IMR-90 (cell line): ENCODE measurements around the gene SCYL2. TPM values are rescaled to one million over a fixed set of nuclear protein-coding genes. Genes with fewer than 3 reads are reported as not detected.

Experiments used
- ATAC-seq: fragments of 200-7000 bp; cut with Tn5 transposase; 2 replicates; pipeline ENCODE4 v1.9.1; 2020; ENCODE audit warnings: low read depth, mild to moderate bottlenecking, moderate library complexity
- BruUV-seq: library from RNA; stranded (reverse); fragments of 400-500 nt; replicated peaks from 2 replicates; lab custom pipeline; 2021; lab: Mats Ljungman, UMichigan
- CTCF ChIA-PET: fragments of 300-600 bp; formaldehyde crosslinking; extraction: SDS; loops from one replicate; lab custom pipeline; 2021; ENCODE audit warnings: antibody characterized with exemption; lab: Yijun Ruan, JAX
- POLR2A ChIA-PET: fragments of 300-600 bp; sonication (Branson Sonifier 250); formaldehyde crosslinking; loops from one replicate; lab custom pipeline; 2022; ENCODE audit warnings: antibody characterized with exemption; ENCODE audit not compliant: unreplicated experiment; lab: Charles Lee
- DNase-seq: peaks from one replicate; pipeline ENCODE4 v3.0.0; 2013
- H2AFZ ChIP-seq: replicated peaks from 2 replicates; pipeline ENCODE3; 2013; ENCODE audit warnings: low read length, mild to moderate bottlenecking; ENCODE audit not compliant: poor library complexity
- H2AK5ac ChIP-seq: 2 replicates; pipeline ENCODE4 v1.6.1; 2013; ENCODE audit warnings: low read depth, low read length, inconsistent platforms
- H2AK9ac ChIP-seq: replicated peaks from 2 replicates; pipeline ENCODE3; 2013; ENCODE audit warnings: mild to moderate bottlenecking, low read depth, low read length, moderate library complexity; ENCODE audit not compliant: poor library complexity
- H2BK120ac ChIP-seq: 2 replicates; pipeline ENCODE4 v1.6.1; 2013; ENCODE audit warnings: low read depth, low read length, inconsistent platforms
- H2BK15ac ChIP-seq: 3 replicates; pipeline ENCODE4 v1.6.1; 2013; ENCODE audit warnings: low read depth, low read length, inconsistent platforms
- H2BK20ac ChIP-seq: 2 replicates; pipeline ENCODE4 v1.6.1; 2013; ENCODE audit warnings: low read depth, mild to moderate bottlenecking, inconsistent platforms, low read length, moderate library complexity
- H2BK5ac ChIP-seq: 2 replicates; pipeline ENCODE4 v1.6.1; 2013; ENCODE audit warnings: mild to moderate bottlenecking, low read depth, low read length, inconsistent platforms; ENCODE audit not compliant: poor library complexity, severe bottlenecking
- H3K14ac ChIP-seq: replicated peaks from 2 replicates; pipeline ENCODE4 v1.6.1; 2013; ENCODE audit warnings: low read depth, low read length, inconsistent platforms
- H3K18ac ChIP-seq: 2 replicates; pipeline ENCODE4 v1.6.1; 2013; ENCODE audit warnings: low read depth, low read length, control low read depth
- H3K23ac ChIP-seq: 2 replicates; pipeline ENCODE4 v1.6.1; 2013; ENCODE audit warnings: low read depth, low read length, inconsistent platforms
- H3K27ac ChIP-seq: 2 replicates; pipeline ENCODE4 v1.5.1; 2013; ENCODE audit warnings: mild to moderate bottlenecking, control low read depth, low read length; ENCODE audit not compliant: insufficient read depth
- H3K27me3 ChIP-seq: 2 replicates; pipeline ENCODE4 v1.6.1; 2013; ENCODE audit warnings: low read length; ENCODE audit not compliant: control insufficient read depth, insufficient read depth
- H3K36me3 ChIP-seq: 2 replicates; pipeline ENCODE4 v1.6.1; 2013; ENCODE audit warnings: low read length, mixed read lengths; ENCODE audit not compliant: control insufficient read depth, insufficient read depth
- H3K4ac ChIP-seq: 2 replicates; pipeline ENCODE4 v1.6.1; 2013; ENCODE audit warnings: low read depth, low read length, inconsistent platforms
- H3K4me1 ChIP-seq: 2 replicates; pipeline ENCODE4 v1.6.1; 2013; ENCODE audit warnings: low read length, mixed read lengths; ENCODE audit not compliant: control insufficient read depth, insufficient read depth
- H3K4me2 ChIP-seq: 2 replicates; pipeline ENCODE4 v1.6.1; 2013; ENCODE audit warnings: low read depth, mild to moderate bottlenecking, control low read depth, low read length, moderate library complexity
- H3K4me3 ChIP-seq: 2 replicates; pipeline ENCODE4 v1.5.1; 2013; ENCODE audit warnings: low read depth, mild to moderate bottlenecking, control low read depth, low read length, moderate library complexity; ENCODE audit not compliant: insufficient read depth
- H3K56ac ChIP-seq: 2 replicates; pipeline ENCODE4 v1.6.1; 2013; ENCODE audit warnings: low read length, inconsistent platforms; ENCODE audit not compliant: insufficient read depth; ENCODE audit errors: extremely low read depth
- H3K79me1 ChIP-seq, 2 experiments: 2 replicates each; pipeline ENCODE4 v1.6.1; 2013; ENCODE audit warnings: low read length in 2 of 2, inconsistent platforms in 1 of 2, low read depth in 1 of 2
- H3K9ac ChIP-seq: 2 replicates; pipeline ENCODE4 v1.6.1; 2013; ENCODE audit warnings: low read depth, low read length, control low read depth
- H3K9me1 ChIP-seq: 2 replicates; pipeline ENCODE4 v1.6.1; 2013; ENCODE audit warnings: low read length, inconsistent platforms; ENCODE audit not compliant: insufficient read depth
- H3K9me3 ChIP-seq: 2 replicates; pipeline ENCODE4 v1.6.1; 2013; ENCODE audit warnings: low read length; ENCODE audit not compliant: control insufficient read depth, insufficient read depth
- H4K20me1 ChIP-seq: 2 replicates; pipeline ENCODE4 v1.6.1; 2013; ENCODE audit warnings: low read length, inconsistent platforms; ENCODE audit not compliant: insufficient read depth
- H4K5ac ChIP-seq: 2 replicates; pipeline ENCODE4 v1.6.1; 2013; ENCODE audit warnings: mild to moderate bottlenecking, low read depth, low read length, control low read depth
- H4K8ac ChIP-seq, 2 experiments: 2 replicates each; pipeline ENCODE4 v1.6.1; 2013; ENCODE audit warnings: low read depth in 2 of 2, low read length in 2 of 2, control low read depth in 1 of 2, inconsistent platforms in 1 of 2
- H4K91ac ChIP-seq: 2 replicates; pipeline ENCODE4 v1.6.1; 2013; ENCODE audit warnings: low read depth, low read length, inconsistent platforms; ENCODE audit not compliant: insufficient read depth
- NFE2L2 ChIP-seq: fragments of 150-350 bp; IDR thresholded peaks from 2 replicates; pipeline ENCODE4 v1.6.1; 2016; ENCODE audit warnings: low read depth, mild to moderate bottlenecking, low read length
- WGBS, 2 experiments: methylation state at CpG; one replicate each; pipeline versions ENCODE4 v1.1.5 to v1.1.7; 2013; ENCODE audit warnings: missing lambda C conversion rate in 2 of 2; ENCODE audit not compliant: insufficient read length in 1 of 2; ENCODE audit errors: extremely low coverage in 2 of 2; 5-methylcytosine and 5-hydroxymethylcytosine counted together
- dilution Hi-C: fragments of 300-500 bp; cut with HindIII; formaldehyde crosslinking; loops from one replicate; pipeline ENCODE4 v1.14.3; 2018; ENCODE audit warnings: low sequenced_read_pairs; ENCODE audit not compliant: unreplicated experiment
- in situ Hi-C: fragments of 300-500 bp; cut with MboI; formaldehyde crosslinking; loops from 3 replicates; pipeline ENCODE4 v1.14.3; 2019; ENCODE audit warnings: low sequenced_read_pairs, inconsistent platforms, mixed read lengths
- intact Hi-C: fragments of 100-400 bp; cut with micrococcal nuclease; formaldehyde crosslinking; loops from 2 replicates; pipeline ENCODE4 v1.10.0; 2022
- polyA plus RNA-seq, 3 experiments: library from polyadenylated mRNA; depleted of rRNA; stranded (reverse); fragments of >200 nt; gene quantifications; 2 replicates each; pipeline ENCODE4 v1.2.3, GENCODE V29; 2012; ENCODE audit warnings: low replicate concordance in 1 of 3
- total RNA-seq: library from RNA; depleted of rRNA; stranded (reverse); fragments of >200 nt; gene quantifications from 2 replicates; pipeline ENCODE4 v1.2.3, GENCODE V29; 2012

SCYL2 gene
- total and polyA plus RNA-seq, 2 of the 4 experiments (the other 2 are of a cell fraction) = 15.3 to 52.0 TPM

DNA sequence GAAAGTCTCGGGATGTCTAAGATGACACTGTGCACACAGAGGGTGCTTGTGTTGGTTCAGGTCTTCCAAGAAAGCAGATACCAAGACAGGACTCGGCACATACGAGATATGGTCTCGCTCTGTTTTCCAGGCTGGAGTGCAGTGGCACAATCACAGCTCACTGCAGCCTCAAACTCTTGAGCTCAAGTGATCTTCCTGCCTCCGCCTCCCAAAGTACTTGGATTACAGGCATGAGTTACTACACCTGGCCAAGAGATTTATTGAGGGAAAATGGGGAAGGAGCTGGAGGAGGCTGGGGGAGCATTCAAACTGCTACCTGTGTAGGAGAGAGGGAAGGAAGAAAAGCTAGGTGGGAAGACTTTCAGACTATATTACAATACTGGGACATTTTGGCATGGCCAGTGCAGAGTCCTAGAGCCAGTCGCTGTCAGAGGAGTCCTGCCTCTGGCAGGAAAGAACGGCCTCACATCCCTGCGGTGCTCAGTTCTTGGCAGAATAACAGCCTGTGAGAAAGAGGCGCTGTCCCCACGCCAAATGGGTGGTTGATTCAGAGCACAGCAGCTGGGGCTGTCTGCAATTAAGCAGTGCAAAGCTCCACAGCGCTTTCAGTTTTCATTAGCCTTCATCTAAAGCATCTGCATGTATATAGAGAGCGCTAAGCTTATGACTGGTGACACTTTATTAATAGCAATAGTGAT, 108.2 kb downstream of the SCYL2 start:
- CTCF ChIA-PET = no interaction called here
- no peak overlapping the region for H2AK9ac ChIP-seq

More for the DNA sequence above, 108.2 kb downstream of the SCYL2 start:
- ATAC-seq = peak; percentile 35
- Histone ChIP-seq H3K56ac (no peak overlapping the region), H3K4ac (no peak overlapping the region), H3K27ac (no peak overlapping the region), H3K9ac (no peak overlapping the region), H3K36me3 (no peaks in the 10 kb centered on the region), H4K20me1 (no peaks in the 10 kb centered on the region), H3K27me3 (no peaks in the 10 kb centered on the region), H2BK120ac (no peak overlapping the region), H2BK5ac (no peak overlapping the region), H3K9me1 (no peaks in the 10 kb centered on the region), H4K8ac (no peak overlapping the region), H2BK15ac (no peak overlapping the region), H3K4me3 (no peak overlapping the region), H2AFZ (no peak overlapping the region), H2AK5ac (no peak overlapping the region), H3K18ac (no peak overlapping the region), H2BK20ac (no peak overlapping the region), H3K23ac (no peak overlapping the region), H3K4me1 (no peaks in the 10 kb centered on the region), H3K9me3 (no peaks in the 10 kb centered on the region), H4K5ac (no peak overlapping the region), H3K14ac (no peak overlapping the region), H3K79me1 (no peaks in the 10 kb centered on the region), H4K91ac (no peak overlapping the region), H3K4me2 (no peak overlapping the region)
- in situ Hi-C loops (no loop called here), dilution Hi-C loops (no loop called here), intact Hi-C loops (no loop called here)
- POLR2A ChIA-PET = no interaction called here
- DNase-seq = peak; percentile 16
- TF ChIP-seq NFE2L2 = no peak
- WGBS, 2 experiments = 40% methylated on average over 7 of the region's 12 CpGs; no CpG with 5 or more reads in 1 of the 2 experiments
- no TSS peak for BruUV-seq
